Activated CD4-positive, alpha-beta T cell treated with anti-CD3 and anti-CD28 coated beads, Interleukin-2, amount 50 U/mL, for 4 hours (primary cell): ENCODE data around the gene SEPHS2.
A peak's percentile ranks its signal among the peaks of the same experiment; 100 is the strongest.

Experiments used
- DNase-seq, 2 experiments: peaks; one replicate each; pipeline ENCODE4 v3.0.0-alpha.2; 2020

SEPHS2 gene

GRCh38 chr16:30429418-30429677 lies 16.3 kb downstream of the SEPHS2 start:
- DNase-seq: no peak

DNA sequence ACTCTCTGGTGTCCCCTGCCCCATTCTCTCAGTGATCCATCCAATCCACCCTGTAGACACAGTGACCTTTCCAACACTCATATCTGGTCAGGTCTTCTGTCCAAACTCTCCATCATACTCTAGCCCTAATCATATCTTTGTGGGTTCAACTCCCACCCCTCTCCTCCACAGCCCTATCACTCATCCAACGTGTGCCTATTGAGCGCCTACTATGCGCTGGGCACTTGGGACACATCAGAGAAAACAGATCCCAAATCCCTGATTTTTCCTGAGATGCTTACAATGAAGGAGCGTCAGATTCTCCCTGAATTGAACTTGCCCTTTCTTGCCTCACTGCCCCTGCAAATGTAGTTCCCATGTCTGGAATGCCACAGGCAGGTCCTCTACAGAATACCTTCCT lies 17.6 kb downstream of the SEPHS2 start:
- no peak for DNase-seq

DNA sequence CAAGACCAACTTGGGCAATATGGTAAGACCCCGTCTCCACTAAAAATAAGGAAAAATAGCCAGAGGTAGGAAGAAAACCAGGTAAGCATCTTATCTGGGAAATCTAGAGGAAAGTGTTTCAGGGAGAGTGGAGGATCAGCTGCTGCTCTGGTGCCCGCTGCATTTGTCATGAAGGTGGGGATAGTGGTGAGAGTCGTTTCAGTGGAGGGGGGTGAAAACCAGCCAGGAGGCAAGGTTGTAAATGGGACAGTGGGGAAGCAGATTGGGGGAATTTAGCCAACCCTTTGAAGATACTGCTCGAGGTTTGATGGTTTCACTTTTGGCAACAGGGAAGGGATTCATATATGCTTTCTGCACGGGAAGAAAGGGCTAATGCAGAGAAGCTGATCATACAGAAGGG lies 24.7 kb downstream of the SEPHS2 start:
- DNase-seq: no peak

GRCh38 chr16:30418350-30419181 lies 27.1 kb downstream of the SEPHS2 start:
- no peak for DNase-seq

GRCh38 chr16:30417529-30418349 lies 27.9 kb downstream of the SEPHS2 start:
- peak; percentile 82 to 86 for DNase-seq

DNA sequence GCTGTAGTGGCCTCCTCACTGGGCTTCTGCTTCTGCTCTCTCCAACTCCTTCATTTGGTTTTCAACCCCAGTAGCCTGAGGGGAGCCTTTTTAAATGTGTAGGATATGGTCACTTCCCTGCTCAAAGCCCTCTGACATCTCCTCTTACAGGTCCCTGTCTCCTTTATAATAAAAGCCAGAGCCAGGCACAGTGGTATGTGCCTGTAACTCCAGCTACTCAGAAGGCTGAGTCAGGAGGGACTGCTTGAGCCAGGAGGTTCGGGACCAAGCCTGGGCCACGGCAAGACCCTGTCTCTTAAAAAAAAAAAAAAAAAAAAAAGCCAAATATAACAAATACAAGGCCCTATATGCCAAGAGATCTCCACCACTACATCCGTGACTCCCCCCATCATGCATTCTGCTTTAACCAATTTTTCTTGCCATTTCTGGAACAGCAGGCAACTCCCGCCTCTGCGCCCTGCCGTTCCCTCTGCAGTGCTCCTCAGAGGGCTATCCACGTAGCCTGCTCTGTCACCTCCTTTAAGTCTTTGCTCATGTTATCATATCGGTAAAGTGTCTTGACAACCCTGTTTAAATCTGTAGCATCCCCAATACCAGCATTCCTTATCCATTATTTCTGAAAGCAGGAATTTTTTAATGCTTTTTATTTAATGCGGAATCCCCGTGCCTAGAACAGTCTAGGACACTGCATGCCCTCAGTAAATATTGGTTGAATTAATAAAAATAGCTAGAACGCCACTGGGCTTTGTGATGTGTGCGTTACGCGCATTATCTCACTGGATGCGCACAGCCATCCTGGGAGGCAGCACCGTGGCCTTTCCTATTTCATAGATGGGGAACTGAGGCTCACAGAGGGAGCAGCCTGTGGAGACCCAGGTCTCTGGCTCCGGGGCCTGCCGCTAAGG lies 28.8 kb downstream of the SEPHS2 start:
- DNase-seq: no peak

DNA sequence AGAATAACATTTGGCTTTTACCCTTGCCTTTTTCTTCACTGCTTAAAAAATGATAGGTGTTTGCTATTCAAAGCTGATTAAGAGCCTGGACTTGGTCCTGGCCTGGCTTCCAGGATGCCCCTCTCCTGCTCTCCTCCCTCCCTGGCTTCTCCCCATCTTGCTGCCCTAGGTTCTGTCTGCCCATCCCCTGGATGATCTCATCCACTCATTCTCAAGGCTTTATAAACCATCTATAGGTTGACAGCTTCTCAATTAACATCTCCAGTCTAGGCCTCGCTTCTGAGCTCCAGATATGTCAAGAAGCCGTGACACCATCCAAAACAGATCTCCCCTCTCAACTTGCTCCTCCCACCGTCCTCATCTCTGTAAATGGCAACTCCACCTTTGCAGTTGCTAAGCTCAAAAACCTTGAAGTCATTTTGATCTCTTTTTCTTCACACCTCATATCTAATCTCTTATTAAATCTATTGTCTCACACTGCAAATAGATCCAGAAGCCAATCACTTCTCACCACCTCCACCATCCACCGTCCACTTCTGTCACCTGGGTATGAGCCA lies 29.5 kb downstream of the SEPHS2 start:
- no peak for DNase-seq

- no peak for DNase-seq
Measured at GRCh38 chr16:30414159-30414558, 31.5 kb downstream of the SEPHS2 start.

- no peak for DNase-seq
Measured at GRCh38 chr16:30413112-30413806, 32.4 kb downstream of the SEPHS2 start.

GRCh38 chr16:30409125-30410060 lies 36.3 kb downstream of the SEPHS2 start:
- peak; percentile 91 to 95 for DNase-seq

GRCh38 chr16:30407804-30408534 lies 37.7 kb downstream of the SEPHS2 start:
- DNase-seq: no peak

- peak; percentile 79 to 80 for DNase-seq
Measured at GRCh38 chr16:30407102-30407803, 38.4 kb downstream of the SEPHS2 start, which contains the start of gene ZNF771. Gene ZNF771 (plus strand): TSS chr16:30407606. CDS start chr16:30408054, 448 bp downstream.

GRCh38 chr16:30406795-30407101 lies 38.9 kb downstream of the SEPHS2 start:
- DNase-seq: no peak

- no peak for DNase-seq
Measured at GRCh38 chr16:30401768-30402425, 43.8 kb downstream of the SEPHS2 start.

DNA sequence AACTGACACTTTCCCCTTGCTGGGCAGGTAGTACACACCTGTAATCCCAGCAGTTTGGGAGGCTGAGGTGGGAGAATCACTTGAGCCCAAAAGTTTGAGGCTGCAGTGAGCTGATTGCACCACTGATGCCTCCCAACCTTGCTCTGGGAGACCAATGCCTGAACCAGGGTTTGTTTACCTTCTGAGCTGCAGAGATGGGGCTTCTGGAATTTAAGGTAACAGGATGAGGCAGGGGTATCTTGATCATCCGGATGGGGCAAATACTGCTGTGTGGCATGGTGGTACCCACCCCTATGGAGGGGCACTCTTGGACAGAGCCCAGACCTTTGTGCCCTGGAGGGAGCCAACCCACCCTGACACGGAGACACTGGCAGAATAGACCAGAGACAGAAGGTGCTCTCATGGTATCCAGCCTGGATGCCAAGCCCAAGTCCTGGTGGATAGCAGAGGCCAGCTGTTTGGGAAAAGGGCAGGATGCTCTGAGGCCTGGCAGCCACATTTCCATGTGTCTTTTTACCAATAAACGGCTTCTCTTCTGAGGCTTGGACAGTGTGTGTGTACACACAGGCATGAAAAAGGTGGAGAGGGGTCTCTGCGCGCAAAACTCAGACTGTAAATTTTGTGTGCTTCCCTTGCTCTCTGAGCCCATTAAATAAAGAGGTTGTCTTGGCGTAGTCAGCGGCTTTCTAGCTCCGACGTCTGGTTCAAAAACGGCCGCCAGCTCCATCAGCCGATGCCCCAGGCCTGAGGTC lies 46.1 kb downstream of the SEPHS2 start:
- DNase-seq: no peak

DNA sequence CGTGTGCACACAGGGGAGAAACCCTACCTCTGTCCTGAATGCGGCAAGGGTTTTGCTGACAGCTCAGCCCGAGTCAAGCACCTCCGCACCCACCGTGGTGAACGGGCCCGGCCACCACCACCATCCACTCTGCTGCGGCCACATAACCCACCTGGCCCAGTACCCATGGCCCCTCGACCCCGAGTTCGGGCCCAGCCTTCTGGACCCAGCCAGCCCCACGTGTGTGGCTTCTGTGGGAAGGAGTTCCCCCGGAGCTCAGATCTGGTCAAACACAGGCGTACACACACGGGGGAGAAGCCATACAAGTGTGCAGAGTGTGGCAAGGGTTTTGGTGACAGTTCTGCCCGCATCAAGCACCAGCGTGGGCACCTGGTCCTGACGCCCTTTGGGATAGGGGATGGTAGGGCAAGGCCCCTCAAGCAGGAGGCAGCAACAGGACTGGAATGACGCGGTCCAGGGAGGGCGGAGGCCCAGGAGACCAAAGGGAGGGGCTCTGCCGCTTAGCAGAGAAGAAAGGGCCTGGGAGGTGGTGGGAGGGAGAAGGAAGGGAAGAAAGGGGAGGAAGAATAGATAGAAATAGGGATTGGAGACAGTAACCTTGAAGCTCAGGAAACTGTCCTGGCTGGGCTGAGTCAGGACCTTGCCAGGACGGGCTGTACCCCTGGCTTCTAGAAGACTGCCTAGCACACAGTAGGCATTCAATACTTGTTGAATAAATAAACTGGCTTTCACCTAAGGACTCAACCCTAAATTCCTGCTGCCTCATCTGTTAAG lies 46.8 kb downstream of the SEPHS2 start:
- no peak for DNase-seq

GRCh38 chr16:30397776-30398660 lies 47.7 kb downstream of the SEPHS2 start:
- no peak for DNase-seq
